Right atrium auricular region (tissue), 2 donors: ENCODE results near the gene SMAD6. TPM values are rescaled to one million over a fixed set of nuclear protein-coding genes. Genes with fewer than 3 reads are reported as not detected.

ENCODE experiments used
- DNase-seq: peaks from one replicate; pipeline ENCODE4 v3.0.0-alpha.2; 2019; ENCODE audit warnings: low spot score
- H3K27ac ChIP-seq, 2 donors: fragments of 200-600 bp; sonication (generic); 1 replicate in 1 of 2; 2 replicates in 1 of 2; pipeline ENCODE4 v1.5.1; 2016 to 2019
- H3K27me3 ChIP-seq, 2 donors: fragments of 200-600 bp; sonication (generic); one replicate each; pipeline versions ENCODE4 v1.5.1 to v1.6.0; 2017 to 2019
- H3K36me3 ChIP-seq: fragments of 200-600 bp; sonication (generic); one replicate; pipeline ENCODE4 v1.5.1; 2016
- H3K4me1 ChIP-seq, 2 donors: fragments of 200-600 bp; sonication (generic); one replicate each; pipeline versions ENCODE4 v1.5.1 to v1.6.0; 2017 to 2019
- H3K4me3 ChIP-seq, 2 donors: fragments of 200-600 bp; sonication (generic); 1 replicate in 1 of 2; 2 replicates in 1 of 2; pipeline ENCODE4 v1.5.1; 2017 to 2019; ENCODE audit warnings: mild to moderate bottlenecking in 1 of 2, moderate library complexity in 1 of 2
- H3K9me3 ChIP-seq, 2 donors: fragments of 200-600 bp; sonication (generic); one replicate each; pipeline ENCODE4 v1.5.1; 2019
- CTCF ChIP-seq, 2 donors: fragments of 200-600 bp; sonication (generic); IDR thresholded peaks; one replicate each; pipeline ENCODE4 v1.5.1; 2019; ENCODE audit warnings: antibody characterized with exemption in 2 of 2
- total RNA-seq, 2 donors: library from RNA; depleted of rRNA; stranded (reverse); fragments of >200 nt; gene quantifications; one replicate each; pipeline ENCODE4 v1.1.0, GENCODE V29; 2016

Gene SMAD6
- total RNA-seq, 2 donors from 2014 or later = 20.8 to 104 TPM

DNA sequence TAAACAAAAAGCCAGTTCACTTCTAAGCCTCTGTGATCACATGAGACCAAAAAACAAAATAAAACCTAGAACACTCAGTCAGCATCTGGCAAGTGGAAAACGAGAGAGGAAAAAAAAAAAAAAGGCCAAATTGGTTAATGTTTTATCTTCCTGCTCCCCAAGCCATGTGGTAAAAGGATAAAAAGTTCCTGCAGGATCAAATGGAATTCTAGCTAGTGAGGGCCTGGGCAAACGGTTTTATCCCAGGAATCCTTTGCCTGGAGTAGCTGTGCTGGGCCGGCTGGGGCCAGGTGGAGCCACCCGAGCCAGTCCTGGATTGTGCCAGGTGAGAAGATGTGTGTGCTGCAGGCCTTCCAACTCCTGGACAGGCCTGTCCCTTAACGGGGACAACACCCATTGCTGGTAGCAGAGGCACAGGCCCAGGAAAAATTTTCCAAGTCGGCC is 13.2 kb downstream of the SMAD6 start:
- Histone ChIP-seq H3K4me3 (no peak overlapping the region), H3K4me1 (peaks cover 0 to 55% of the 10 kb centered on the region in 2 donors), H3K27ac (no peak overlapping the region), H3K9me3 (no peaks in the 10 kb centered on the region), H3K36me3 (peaks cover 12% of the 10 kb centered on the region), H3K27me3 (no peaks in the 10 kb centered on the region)
- DNase-seq = no peak
- no peak for TF ChIP-seq CTCF (IDR thresholded peaks at IDR 0.05)

- no peak overlapping the region for H3K27ac ChIP-seq
- H3K27me3 ChIP-seq = no peaks in the 10 kb centered on the region
- H3K4me1 ChIP-seq = peaks cover 0 to 63% of the 10 kb centered on the region in 2 donors
- no peak overlapping the region for H3K4me3 ChIP-seq
- no peaks in the 10 kb centered on the region for H3K9me3 ChIP-seq
- no peak for DNase-seq
- peaks cover 12% of the 10 kb centered on the region for H3K36me3 ChIP-seq
- no peak for TF ChIP-seq CTCF (IDR thresholded peaks at IDR 0.05)
These were observed 14.0 kb downstream of the SMAD6 start for GRCh38 chr15:66715720-66716655.

- no peak overlapping the region for H3K27ac ChIP-seq
- H3K9me3 ChIP-seq = no peaks in the 10 kb centered on the region
- no peak for DNase-seq
- no peaks in the 10 kb centered on the region for H3K27me3 ChIP-seq
- H3K4me3 ChIP-seq = no peak overlapping the region
- H3K4me1 ChIP-seq = peaks cover 0 to 70% of the 10 kb centered on the region in 2 donors
- no peak for TF ChIP-seq CTCF (IDR thresholded peaks at IDR 0.05)
- H3K36me3 ChIP-seq = peaks cover 12% of the 10 kb centered on the region
These were observed 14.6 kb downstream of the SMAD6 start for GRCh38 chr15:66716656-66717020.

DNA sequence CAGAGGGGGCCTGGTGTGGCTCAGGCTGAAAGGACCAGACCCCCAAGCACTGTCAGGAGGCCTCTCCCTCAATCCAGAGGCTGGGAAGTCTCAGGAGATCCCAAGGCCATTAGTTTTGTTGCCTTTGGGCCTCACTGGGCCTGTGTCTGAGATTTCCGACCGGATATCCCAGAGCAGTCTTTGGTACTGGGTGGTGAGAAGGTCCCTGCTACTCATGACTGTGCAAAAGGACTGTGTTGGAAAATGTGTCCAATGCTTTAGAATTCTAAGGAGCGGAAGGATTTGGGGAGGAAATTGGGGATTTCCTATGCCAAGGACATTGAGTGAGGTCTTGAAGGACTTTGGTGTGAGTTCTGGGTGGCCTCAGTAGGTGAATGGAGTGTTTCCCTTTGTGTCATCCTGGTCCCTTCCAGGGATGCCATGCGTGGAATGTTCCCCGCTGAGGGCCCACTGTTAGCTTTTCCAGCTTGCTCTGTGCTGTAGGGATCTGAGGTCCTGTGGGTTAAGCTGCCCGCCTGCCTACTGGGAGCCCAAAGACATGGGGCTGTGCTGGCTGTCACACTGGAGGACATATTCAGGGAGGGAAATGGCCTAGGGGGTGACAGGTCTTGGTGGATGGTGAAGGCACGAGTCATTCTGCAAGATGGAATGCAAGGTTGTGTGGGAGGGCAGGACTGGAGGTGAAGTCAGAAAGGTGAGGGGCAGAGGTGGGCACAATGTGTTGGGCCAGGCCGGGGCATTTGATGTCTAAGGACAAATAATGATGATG is 16.4 kb downstream of the SMAD6 start:
- H3K4me3 ChIP-seq = no peak overlapping the region
- no peak for DNase-seq
- H3K4me1 ChIP-seq = peaks cover 0 to 79% of the 10 kb centered on the region in 2 donors
- no peaks in the 10 kb centered on the region for H3K9me3 ChIP-seq
- no peaks in the 10 kb centered on the region for H3K27me3 ChIP-seq
- H3K36me3 ChIP-seq = peaks cover 12% of the 10 kb centered on the region
- peak overlapping the region in 1 of 2 donors; percentile 20 for H3K27ac ChIP-seq
- TF ChIP-seq CTCF (IDR thresholded peaks at IDR 0.05) = no peak

DNA sequence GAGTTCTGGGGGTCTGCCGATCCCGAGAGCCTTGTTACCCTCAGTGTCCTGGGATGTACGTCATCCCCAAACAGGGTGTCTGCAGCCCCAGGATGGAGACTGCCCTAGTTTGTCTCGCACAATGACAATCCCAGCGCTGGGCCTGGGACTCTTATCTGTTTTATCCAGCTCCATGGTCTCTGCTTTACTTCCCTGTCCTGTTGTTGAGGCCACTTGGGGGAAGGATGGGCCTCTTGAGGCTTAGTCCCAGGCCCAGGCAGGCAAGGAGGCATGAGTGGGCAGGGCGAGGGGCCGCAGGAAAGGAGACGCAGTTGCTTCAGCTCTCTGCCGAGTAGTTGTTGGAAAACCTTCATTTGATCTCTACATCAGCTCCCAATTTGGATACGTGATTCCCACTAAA is 17.4 kb downstream of the SMAD6 start:
- Histone ChIP-seq H3K4me1 (peaks cover 0 to 72% of the 10 kb centered on the region in 2 donors), H3K9me3 (no peaks in the 10 kb centered on the region), H3K27me3 (no peaks in the 10 kb centered on the region), H3K27ac (peak overlapping the region in 1 of 2 donors; percentile 41), H3K4me3 (no peak overlapping the region), H3K36me3 (peaks cover 12% of the 10 kb centered on the region)
- no peak for DNase-seq
- TF ChIP-seq CTCF (IDR thresholded peaks at IDR 0.05) = no peak
